HG03039 (cell line): ENCODE data around the gene DDX1.

Experiments used
- ATAC-seq: cut with Tn5 transposase; IDR thresholded peaks from one replicate; pipeline ENCODE4 v1.9.1; 2021; ENCODE audit warnings: mild to moderate bottlenecking, moderate library complexity; ENCODE audit not compliant: unreplicated experiment

DDX1 gene

DNA sequence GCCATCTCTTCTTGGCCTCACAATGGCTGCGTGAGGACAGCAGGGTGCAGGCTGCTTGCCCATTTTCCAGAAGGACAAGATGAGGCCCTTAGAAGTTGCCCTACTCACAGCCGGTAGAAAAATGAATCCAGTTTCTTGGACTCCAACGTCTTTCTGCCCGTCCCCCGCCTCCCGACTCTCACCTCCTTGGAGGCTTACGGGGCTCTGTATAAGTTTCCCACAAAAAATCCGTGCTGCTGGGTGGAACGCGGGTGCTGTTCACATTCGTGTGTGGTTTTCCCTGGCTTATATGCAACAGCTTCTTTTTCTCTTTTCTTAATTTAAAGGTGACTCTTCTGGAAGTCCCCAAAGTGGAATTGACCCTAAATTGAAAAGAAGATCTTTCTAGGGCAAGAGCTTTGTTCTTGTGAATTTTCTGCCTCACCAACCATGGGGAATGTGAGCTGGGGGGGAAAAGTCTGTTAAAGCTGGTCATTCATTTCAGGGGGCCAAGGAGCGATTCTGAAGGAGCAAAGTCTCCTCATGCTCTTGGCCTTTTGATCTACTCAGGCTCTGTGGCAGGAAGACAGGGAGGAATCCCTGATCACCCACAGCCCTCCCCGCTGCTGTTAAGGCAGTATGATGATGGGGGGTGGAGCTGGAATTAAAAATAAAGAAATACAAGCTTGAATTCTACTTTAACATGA, 51.3 kb downstream of the DDX1 start:
- no peak for ATAC-seq

GRCh38 chr2:15643791-15644585, 52.3 kb downstream of the DDX1 start:
- no peak for ATAC-seq

- ATAC-seq, result no peak
Observed at GRCh38 chr2:15645300-15645699, 53.6 kb downstream of the DDX1 start.

DNA sequence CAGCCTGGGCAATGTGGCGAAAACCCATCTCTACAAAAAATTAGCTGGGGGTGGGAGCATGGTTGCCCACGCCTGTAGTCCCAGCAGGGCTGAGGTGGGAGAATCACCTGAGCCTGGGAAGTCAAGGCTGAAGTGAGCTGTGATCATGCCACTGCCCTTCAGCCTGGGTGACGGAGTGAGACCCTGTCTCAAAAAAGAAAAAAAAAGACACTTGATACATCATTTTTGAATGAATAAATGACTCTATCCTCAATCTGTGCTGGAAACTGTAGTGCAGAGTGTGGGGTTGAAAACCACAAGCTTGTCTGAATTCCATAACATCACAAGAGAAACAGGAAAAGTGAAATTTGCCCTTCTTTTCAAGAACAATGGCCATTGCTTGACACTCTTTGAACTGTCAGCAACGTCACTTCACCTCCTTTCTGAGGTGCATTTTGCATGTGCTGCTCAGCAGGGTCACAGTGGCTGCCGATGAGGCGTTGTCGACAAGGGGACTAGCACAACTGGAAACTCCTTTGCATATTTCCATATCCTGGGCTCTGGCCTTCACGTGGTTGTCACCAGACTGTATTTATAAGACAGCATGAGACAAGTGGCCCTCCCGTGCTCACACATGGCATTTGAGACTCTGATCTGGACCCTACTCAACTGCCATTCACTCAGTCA, 54.2 kb downstream of the DDX1 start:
- no peak for ATAC-seq

- no peak for ATAC-seq
Observed at GRCh38 chr2:15646661-15647060, 55.0 kb downstream of the DDX1 start.

GRCh38 chr2:15647622-15648590, 56.2 kb downstream of the DDX1 start:
- ATAC-seq, result no peak

DNA sequence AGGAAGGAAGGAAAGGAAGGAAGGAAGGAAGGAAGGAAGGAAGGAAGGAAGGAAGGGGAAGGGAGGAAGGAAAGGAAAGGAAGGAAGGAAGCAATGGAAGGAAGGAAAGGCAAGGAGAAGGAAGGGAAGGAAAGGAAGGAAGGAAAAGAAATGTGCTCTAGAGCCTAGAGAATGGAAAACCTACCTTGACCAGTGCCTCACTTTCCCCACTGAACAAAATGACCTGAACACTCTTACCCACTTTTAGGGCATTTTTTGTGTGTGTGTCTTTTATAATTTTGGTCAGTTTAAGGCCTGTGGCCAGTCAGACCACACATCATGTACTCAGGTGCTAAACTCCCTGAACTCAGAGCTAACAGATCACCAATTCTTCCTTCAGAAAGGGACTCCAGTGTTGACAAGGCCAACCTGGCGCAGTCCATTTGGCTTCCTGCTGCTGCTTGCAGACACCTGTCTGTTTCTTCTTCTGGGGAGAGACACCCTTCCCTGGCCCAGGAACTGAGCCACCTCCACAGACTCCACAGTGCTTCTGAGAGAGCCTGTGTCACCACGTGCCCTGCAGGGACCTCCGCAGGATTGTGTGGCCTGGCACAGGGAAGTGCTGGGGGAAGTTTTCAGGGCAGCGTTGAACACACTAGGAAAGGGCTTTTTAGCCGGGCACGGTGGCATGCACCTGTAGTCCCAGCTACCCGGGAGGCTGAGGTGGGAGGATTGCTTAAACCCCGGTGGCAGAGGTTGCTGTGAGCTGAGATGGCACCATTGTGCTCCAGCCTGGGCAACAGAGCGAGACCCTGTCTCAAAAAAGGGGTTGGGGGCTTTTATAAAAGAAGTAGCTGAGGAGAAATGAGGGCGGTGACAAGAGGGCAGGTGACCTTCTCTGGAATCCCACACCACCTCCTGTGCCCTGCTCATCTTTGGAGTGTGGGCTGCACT, 57.2 kb downstream of the DDX1 start:
- no peak for ATAC-seq

DNA sequence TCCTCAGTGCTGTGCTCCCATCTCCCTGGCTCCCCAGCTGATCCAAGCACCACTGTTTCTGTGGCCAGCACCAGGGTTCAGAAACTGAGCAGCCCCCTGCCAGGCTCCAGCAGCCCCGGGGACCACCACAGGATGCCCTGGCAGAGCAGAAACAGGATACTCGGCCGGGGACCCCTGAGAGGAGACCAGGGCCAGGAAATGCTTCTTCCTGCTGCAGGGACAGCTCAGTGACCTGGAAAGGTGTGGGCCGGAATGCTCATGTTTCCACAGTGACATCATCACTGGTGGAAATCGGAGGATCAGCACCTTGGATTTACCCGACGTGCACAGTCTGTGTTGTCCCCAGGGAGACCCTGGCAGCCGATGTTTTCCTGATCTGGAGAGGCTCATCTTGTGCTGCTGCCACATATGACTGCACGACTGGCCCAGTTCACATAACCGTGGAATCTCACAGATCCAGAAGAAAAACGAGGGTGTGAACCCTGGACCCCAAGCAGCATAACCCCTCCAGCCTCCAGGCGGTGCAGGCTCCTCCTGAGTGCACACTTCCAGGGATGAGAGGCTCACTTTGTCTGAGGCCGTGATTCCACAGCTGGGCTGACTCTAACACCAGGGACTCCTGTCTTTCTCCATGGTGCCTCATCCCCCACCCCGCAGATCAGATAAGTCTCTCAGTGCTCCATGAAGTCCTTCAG, 58.0 kb downstream of the DDX1 start:
- ATAC-seq, result no peak

DNA sequence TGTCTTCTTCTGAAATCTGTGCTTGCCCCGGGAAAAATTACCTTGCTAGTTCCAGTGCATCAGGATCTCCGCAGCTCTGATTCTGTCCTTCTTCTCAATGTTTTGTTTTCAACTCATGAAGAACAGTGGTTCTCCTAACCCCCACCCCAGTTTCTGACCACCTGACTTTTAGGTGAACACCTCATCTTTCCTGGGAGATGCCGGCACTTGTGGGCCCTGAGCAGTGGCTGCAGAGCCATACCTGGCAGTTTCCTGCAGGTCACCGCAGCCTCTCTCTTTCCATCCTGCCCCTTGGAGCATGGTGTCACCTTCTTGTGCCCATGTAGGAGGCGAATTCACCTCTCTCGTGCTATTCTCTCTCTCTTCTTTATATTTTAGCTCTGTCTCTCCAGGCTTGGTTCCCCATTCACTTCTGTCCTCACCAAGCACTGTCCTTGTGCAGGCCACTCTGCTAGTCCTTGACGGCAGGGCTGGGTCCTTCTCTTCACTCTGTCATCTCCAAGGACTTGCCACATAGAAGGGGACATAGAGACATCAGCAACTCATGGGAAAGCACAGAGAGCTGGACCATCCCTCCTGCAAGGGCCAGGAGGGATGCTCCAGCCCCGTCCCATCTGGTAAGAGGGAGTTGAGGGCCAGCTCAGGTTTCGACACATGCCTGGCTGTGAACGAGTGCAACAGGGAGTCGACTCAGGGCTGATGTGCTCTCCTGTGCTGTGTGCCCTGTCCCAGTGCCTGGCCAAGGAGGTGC, 59.1 kb downstream of the DDX1 start:
- ATAC-seq, result no peak

GRCh38 chr2:15651367-15651727, 59.7 kb downstream of the DDX1 start:
- no peak for ATAC-seq

DNA sequence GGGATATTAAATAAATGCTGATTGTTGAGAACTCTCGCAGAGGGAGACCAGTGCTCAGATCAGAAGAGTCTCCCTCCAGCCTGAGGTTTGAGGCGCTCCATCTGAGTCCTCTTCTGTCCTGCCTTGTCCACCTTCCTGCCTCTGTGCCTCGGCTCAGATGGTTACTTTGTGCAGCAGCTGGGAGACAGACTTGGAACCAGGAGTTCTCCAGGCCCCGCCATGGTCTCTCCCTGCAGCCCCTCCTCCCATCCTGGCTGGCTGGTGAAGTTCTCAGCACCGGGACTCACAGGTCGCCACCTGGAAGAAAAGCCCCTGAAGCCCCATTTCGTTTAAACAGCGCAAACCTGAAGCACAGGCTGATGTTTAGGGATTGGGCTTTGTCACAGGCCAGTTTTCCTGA, 60.6 kb downstream of the DDX1 start:
- no peak for ATAC-seq

DNA sequence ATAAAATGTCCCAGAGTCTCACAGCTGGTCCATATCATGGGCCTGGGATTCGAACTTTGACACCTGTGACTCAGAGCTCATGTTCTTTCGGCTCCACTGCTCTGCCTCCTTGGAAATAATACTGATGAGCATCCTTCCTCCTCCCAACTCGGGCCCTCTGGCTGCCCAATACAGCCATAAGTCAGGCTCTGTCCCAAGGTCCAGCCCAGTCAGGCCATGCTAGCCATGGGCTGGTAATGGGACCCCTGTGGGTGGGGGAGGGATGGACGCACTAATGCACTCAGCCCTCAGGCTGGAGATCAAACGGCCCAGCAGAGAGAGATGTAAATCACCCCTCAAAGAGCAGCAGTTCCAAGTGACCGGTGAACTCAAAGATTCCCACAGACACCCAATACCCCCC, 61.1 kb downstream of the DDX1 start:
- ATAC-seq, result no peak

GRCh38 chr2:15653806-15654726, 62.4 kb downstream of the DDX1 start:
- ATAC-seq, result no peak

GRCh38 chr2:15654727-15655073, 63.0 kb downstream of the DDX1 start:
- no peak for ATAC-seq

DNA sequence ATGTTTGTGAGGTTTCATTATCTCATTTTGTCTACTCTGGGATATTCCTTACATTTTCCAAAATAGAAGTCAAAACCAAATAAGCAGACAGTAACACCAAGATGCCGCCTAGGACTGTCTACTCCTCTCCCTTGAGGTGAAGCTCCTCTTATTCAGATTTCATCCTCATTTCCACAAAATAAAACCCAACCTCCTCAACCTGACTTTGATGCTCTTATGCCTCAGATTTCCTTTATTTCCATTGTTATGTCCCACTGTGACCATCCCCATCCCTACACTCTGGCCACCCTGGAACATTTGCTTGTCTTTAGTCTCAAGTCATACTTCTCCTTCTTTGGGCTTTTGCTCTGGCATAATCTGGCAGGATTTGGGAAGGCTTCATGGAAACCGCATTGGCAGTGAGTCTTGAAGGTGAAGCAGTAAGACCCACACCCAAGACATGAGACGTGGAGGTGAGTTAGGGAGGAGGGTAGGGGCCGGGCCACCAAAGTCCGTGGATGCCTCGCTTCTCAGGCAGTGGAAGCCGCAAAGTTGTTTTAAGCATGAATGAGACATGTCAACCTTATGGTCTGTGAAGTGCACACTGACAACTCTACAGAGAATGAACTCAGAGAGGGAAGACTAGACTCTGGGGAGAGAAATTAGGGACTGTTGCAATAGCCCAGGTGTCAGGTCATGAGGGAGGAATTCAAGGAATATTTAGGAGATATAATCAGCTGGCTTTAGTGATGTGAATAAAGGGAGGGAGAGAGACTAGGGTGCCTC, 63.6 kb downstream of the DDX1 start:
- no peak for ATAC-seq

DNA sequence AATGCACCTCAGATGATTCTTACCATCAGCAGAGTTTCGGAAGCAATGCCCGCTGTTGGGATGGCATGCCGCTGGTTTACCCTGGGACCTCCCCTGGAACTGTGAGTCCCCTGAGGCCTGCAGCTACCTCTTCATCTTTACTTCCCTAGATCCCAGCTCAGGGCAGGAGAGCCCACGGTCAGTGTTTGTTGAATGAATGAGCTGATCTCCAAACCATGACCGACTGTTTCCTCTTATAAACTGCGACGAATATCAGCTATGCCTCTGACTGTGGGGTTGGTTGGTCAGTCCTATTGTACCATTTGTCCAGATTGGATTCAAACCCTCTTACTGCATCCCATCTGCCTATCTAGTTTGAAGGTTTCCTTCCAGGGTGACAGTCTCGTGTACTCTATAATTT, 64.4 kb downstream of the DDX1 start:
- no peak for ATAC-seq

GRCh38 chr2:15657759-15658158, 66.1 kb downstream of the DDX1 start:
- ATAC-seq, result no peak
